T-helper 1 cell treated with Interleukin-12 subunit alpha and Interleukin-12 subunit beta and Interleukin-4 antibody, amounts not matched to agents 30 ng/mL and 1 ng/mL, for 36 hours (primary cell): Measurements from ENCODE around the gene APMAP. TPM values are rescaled to one million over a fixed set of nuclear protein-coding genes. Genes with fewer than 3 reads are reported as not detected.

ENCODE experiments used
- intact Hi-C: fragments of 100-400 bp; cut with micrococcal nuclease; formaldehyde crosslinking; loops from one replicate; pipeline ENCODE4 v1.15.1; 2024
- total RNA-seq: library from RNA; stranded (reverse); gene quantifications from 2 replicates; pipeline ENCODE4 v1.2.3, GENCODE V29; 2022

The APMAP gene
- total RNA-seq, 1 donor from 2014 or later: 47.3 TPM

DNA sequence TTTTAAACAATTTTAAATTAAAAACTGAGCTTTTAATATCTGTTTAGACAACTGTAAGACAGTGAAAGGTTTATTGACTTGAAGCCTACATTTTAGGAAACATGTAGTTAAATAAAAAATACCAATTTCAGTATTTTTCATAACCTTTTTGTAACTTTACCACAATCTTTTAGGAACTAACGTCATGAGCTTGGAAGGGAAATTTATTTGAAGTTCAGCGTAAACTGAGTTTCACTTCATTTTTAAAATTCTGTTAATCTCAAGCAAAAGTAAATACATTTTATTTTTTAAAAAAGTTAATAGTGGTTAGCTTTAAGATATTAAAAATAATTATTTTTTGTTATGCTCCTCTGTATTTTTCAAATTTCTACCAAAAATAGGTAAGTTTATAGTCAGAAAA lies 38.0 kb downstream of the APMAP start:
- intact Hi-C loops: no loop called here

DNA sequence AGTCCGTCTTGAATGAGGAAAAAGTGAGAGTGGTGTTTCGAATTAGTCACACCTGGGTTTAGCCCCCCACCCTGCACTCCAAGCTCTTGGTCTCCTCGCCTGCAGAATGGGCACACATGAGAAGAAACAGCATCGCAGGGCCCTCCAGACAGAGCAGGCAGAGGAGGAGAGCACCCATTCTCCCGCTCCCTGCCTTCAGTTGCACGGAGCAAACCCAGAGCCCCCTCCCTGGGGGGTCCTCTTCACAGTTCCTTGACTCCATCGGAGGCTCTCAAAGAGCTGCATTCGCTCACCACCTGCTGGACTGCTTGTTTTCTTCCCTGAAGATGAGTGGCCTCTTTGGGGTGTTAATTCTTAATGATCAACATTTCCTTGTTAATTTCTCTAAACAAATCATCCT lies 38.4 kb downstream of the APMAP start:
- intact Hi-C loops: no loop called here

DNA sequence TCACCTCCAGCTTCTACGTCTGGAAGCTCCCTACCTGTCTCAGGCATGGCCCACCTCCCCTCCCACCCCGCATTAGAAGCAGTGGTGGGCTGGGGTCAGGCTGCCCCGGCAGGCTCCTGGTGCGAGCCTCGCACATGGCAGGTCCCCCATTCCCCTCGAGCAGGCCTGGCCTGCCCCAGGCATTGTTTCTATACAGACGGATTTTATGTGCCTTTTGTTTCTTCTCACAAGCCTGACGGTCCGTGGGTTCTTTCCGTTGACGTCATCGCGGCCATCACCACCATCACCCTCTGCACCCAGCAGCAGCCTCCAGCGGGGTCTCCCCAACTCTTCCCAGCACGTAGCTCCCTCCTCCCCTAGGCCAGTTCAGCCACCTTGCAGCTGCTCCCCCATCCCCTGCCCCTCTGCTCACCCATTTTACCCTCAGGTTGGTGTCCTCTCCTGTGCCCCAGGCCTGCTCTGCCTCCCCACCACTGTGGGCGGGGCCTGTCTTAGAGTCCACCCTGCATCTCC lies 38.9 kb downstream of the APMAP start:
- intact Hi-C loops: no loop called here

DNA sequence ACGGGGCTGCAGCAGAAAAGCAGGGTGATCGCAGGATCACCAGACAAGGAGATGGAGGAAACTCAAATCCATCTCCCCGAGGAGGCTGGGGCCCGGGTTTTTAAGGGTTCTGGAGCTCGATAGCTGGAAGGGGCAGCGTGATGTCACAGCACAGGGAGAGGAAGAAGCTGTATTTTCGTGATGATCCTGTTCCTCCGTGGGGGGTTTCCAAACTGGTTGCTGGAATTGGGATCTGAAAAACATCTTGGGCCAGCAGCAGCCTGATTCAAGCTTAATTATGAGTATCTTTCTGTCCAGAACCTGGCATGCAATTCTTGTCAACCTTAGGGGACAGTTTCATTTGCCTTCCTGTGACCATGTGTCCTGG lies 39.4 kb downstream of the APMAP start:
- intact Hi-C loops: no loop called here

GRCh38 chr20:24952376-24953208 lies 40.0 kb downstream of the APMAP start:
- intact Hi-C loops: no loop called here

DNA sequence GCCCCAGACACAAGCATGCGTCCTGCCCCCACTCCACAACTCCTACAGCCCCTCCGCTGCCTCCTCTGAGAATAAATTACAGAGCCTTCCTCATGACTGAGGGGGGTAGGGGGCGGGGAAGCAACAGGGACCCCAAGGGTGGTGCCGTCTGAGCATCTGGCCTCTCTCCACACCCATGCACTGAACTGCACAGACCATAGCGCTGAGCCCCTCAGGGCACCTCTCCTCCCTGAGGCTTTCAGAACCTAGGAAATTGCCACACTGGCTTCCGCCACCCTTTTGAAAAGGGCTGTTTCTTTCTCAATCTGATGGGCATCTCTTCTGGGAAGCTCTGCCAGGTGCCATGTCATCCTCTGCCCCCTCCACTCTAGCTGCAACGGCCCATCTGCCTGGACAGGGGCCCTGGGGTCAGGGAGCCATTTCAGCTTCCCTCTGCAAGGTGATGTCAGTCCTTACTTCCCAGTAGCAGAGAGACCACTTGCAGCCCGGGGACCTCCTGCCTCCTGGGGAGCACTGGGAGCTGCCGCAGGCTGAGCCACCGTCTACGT lies 40.9 kb downstream of the APMAP start:
- intact Hi-C loops: no loop called here

- intact Hi-C loops: no loop called here
Observed at GRCh38 chr20:24950836-24951525, 41.6 kb downstream of the APMAP start.

GRCh38 chr20:24950128-24950835 lies 42.3 kb downstream of the APMAP start:
- intact Hi-C loops: no loop called here

DNA sequence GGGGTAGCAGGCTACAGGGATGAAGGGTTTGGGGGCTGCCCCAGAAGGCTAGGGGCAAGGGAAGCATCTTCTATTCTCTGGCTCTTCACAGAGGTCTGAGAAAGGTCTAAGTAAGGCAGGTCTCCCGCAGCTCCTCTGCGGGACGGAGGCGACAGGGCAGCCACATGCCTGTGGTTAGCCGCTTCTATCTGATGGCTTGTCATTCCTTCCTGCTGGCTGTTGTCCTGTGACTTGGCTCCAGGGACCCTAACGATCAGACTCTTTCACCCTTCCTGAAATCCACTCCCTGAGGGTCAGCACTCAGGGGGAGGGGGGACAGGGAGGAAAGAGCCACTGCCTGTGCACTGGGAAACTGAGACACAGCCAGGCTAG lies 42.8 kb downstream of the APMAP start:
- intact Hi-C loops: loop anchor here (1.0 to 5.0 kb wide), 11 partner anchors 17 to 1599 kb away; partner anchors contain the start of genes ABHD12, APMAP, ENTPD6 and NXT1

- intact Hi-C loops: loop anchor here (1.0 to 5.0 kb wide), 11 partner anchors 17 to 1598 kb away; partner anchors contain the start of genes ABHD12, APMAP, ENTPD6 and NXT1
Observed at GRCh38 chr20:24948939-24949679, 43.4 kb downstream of the APMAP start, which contains the start of gene CST7. TSS of gene CST7 (plus strand) at chr20:24949269. CDS start at chr20:24949506, 237 bp downstream.

GRCh38 chr20:24948396-24948938 lies 44.1 kb downstream of the APMAP start:
- intact Hi-C loops: loop anchor here (2.0 to 5.0 kb wide), 4 partner anchors 299 to 1598 kb away; partner anchors contain the start of genes ABHD12, NXT1 and PYGB

DNA sequence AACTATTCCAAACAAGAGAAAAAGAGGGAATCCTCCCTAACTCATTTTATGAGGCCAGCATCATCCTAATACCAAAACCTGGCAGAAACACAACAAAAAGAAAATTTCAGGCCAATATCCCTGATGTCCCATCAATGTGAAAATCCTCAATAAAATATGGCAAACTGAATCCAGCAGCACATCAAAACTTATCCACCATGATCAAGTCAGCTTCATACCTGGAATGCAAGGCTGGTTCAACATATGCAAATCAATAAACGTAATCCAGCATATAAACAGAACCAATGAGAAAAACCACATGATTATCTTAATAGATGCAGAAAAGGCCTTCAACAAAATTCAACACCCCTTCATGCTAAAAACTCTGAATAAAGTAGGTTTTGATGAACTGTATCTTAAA lies 46.2 kb downstream of the APMAP start:
- intact Hi-C loops: loop anchor here (5.0 kb wide), 2 partner anchors 301 to 446 kb away; partner anchors contain the start of genes ABHD12 and PYGB

DNA sequence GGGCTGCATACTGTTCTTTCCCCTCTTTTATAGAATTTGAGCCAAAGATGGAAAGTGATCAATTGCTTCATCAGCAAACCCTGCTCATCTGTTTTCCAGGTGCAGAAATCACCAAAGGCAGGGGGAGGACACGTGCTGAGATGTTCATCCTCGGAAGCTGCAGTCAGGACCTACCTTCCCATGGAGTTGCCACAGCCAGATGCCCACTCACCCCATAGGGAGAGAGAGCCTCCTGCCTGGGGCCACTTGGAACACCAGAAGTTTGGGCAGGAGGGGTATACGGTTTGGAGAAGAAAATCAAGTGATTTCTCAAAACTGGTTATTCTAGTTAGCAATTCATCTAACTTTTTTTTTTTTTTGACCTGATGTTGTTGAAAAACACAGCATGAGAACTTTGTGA lies 48.8 kb downstream of the APMAP start:
- intact Hi-C loops: loop anchor here (5.0 kb wide), 1 partner anchor 749 kb away; no protein-coding TSS in a partner anchor

GRCh38 chr20:24943196-24943595 lies 49.4 kb downstream of the APMAP start:
- intact Hi-C loops: loop anchor here (5.0 kb wide), 1 partner anchor 749 kb away; no protein-coding TSS in a partner anchor

- intact Hi-C loops: loop anchor here (5.0 kb wide), 1 partner anchor 750 kb away; no protein-coding TSS in a partner anchor
Observed at GRCh38 chr20:24942679-24943078, 49.9 kb downstream of the APMAP start.

DNA sequence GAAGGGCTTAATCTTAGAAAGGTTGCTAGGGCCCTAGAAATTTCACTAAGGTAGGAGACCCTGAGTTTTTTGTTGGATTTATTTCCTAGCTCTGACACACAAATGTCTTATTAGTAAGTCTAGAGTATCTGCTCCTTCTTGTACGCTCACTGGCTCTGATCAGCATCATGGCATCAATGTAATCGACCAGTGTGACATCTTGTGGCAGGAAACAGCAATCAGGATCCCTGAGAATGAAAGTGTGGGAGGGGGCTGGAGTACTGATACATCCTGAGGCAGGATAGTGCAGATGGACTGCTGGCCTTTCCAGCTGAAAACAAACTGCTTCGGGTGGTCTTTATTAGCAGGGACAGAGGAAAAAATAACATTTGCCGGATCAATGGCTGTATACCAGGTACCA lies 53.5 kb downstream of the APMAP start:
- intact Hi-C loops: no loop called here

GRCh38 chr20:24938498-24938897 lies 54.1 kb downstream of the APMAP start:
- intact Hi-C loops: no loop called here

- intact Hi-C loops: no loop called here
Observed at GRCh38 chr20:24937579-24937978, 55.0 kb downstream of the APMAP start.

DNA sequence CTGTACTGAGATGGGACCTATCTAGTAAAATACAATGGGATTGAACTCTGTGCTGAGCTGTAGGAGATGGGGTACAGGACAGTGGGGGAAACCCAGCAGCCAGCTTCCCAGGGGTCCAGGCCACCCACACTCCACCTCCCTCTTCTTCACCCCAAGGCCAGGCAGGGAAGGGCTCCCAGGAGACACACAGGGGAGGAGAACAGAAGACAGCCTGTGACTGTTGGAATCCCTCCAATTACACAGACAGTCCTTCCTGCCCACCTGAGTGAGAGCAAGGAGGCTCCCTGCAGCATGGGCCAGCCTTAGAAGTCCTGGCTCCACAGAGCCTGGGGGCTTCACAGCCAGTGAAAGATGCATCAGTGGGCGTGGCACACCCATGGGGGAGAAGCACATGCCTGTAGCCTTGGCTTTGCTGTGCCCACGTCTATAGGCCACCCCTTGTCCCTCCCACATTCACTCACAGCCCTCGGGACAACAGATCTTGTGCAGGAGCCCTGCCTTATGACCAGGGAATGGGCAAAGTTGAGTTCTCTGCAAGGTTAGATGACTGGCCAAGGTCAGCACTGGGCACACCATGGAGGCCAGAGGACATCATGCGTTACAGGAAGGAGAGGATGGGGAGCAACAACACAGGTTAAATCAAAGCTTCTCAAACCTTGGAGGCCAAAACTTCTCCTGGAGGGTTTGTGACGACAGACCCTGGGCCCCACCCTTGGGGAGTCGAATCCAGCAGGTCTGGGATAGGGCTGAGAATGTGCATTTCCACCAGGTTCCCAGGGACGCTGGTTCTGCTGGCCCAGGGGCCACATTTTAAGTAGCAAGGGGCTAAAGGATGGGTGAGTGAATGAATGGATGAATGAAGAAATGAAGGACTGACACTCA lies 55.8 kb downstream of the APMAP start:
- intact Hi-C loops: no loop called here
